Mesothelial cell of epicardium (in vitro differentiated cells): ENCODE measurements around the gene STPG1. TPM values are rescaled to one million over a fixed set of nuclear protein-coding genes. Genes with fewer than 3 reads are reported as not detected.

Experiments used
- DNase-seq, 2 experiments: peaks; one replicate each; pipeline ENCODE4 v3.0.0; 2021; ENCODE audit warnings: low spot score in 2 of 2; ENCODE audit not compliant: unreplicated experiment in 2 of 2
- H3K27ac Mint-ChIP-seq: 2 replicates; pipeline ENCODE4 v1.8.0; 2021; ENCODE audit warnings: mixed read lengths
- H3K27me3 Mint-ChIP-seq: 2 replicates; pipeline ENCODE4 v1.8.0; 2021; ENCODE audit warnings: low read depth, mixed read lengths
- H3K36me3 Mint-ChIP-seq: 2 replicates; pipeline ENCODE4 v1.8.0; 2021; ENCODE audit warnings: mixed read lengths
- H3K4me1 Mint-ChIP-seq: 2 replicates; pipeline ENCODE4 v1.8.0; 2021; ENCODE audit warnings: mixed read lengths
- H3K4me3 Mint-ChIP-seq: 2 replicates; pipeline ENCODE4 v1.8.0; 2021; ENCODE audit warnings: mild to moderate bottlenecking, moderate library complexity, mixed read lengths
- H3K9me3 Mint-ChIP-seq: 2 replicates; pipeline ENCODE4 v1.8.0; 2021; ENCODE audit warnings: mixed read lengths
- total RNA-seq: library from RNA; stranded (reverse); gene quantifications from 3 replicates; pipeline ENCODE4 v1.2.1, GENCODE V29; 2021
- TF ChIP-seq, protein P1 (sequence below): fragments of 200-600 bp; sonication (generic); IDR thresholded peaks from one replicate; pipeline ENCODE4 v1.5.0; 2021; ENCODE audit warnings: antibody characterized with exemption; ENCODE audit not compliant: unreplicated experiment

Gene STPG1
- total RNA-seq, 1 donor from 2014 or later, result 8.8 TPM

DNA sequence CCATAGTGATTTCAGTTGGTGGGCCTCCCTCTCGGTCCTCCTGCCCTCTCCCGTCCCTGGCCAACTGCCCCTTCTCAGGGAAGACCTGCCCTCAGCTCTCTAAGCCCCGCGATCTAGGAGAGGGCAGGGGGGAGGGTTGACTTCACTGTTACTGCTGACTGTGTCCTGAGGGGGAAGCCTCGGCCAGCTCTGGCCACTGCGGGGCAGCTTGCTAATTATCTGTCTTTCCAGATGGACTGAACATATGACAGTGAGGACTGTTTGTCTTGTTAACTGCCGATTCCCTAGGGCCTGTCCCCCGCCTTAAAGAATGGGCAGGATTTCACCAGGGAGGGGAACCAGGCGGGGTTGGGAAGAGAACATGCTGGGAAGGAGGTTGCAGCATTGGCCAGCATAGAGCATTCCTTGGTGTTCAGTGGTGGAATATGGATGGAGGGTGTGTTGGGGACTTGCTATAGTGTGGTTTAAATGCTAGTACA is 24.9 kb upstream of the STPG1 start:
- Mint-ChIP-seq H3K27ac (no peak overlapping the region), H3K9me3 (no peaks in the 10 kb centered on the region)
- DNase-seq, result no peak

DNA sequence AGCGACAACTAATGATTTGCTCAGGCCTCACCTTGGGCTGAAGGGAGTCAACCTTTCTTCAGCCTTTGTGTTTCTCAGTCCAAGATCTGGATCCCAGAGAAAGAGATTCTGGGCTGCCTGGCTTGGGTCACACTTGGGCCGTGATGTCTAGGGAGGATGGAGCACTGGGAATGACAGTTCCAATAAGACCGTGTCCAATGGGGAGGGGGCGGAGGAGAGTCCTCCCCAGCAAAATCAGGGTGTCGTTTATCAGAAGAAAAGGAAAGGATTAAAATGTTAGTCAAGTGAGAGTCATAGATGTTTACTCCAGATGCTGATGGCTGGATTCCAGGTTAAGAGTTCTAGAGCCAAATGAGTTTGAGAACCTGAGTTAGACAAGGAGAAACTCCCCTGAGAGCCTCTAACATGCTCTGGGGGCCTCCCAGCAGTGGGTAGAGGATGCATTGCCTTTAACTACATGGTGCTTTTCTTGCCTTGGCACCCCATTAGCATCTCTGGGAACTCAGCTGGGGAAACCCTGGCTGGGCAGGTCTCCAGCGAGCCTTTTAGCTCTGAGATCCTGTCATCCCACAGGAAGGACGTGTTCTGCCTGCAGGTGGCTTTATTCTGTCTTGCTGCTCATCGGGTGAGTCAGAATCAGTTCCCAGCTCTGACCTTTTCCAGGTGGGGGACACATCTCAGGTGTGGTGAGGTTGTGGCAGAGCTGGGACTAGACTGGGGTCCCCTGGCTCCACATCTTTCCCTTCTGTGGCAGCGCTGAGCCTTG is 24.2 kb upstream of the STPG1 start:
- no peak for DNase-seq
- H3K9me3 Mint-ChIP-seq, result no peaks in the 10 kb centered on the region
- no peak overlapping the region for H3K27ac Mint-ChIP-seq
- H3K36me3 Mint-ChIP-seq, result peaks cover 11% of the 10 kb centered on the region
- H3K4me1 Mint-ChIP-seq, result peaks cover 5% of the 10 kb centered on the region
- TF ChIP-seq, protein P1, sequence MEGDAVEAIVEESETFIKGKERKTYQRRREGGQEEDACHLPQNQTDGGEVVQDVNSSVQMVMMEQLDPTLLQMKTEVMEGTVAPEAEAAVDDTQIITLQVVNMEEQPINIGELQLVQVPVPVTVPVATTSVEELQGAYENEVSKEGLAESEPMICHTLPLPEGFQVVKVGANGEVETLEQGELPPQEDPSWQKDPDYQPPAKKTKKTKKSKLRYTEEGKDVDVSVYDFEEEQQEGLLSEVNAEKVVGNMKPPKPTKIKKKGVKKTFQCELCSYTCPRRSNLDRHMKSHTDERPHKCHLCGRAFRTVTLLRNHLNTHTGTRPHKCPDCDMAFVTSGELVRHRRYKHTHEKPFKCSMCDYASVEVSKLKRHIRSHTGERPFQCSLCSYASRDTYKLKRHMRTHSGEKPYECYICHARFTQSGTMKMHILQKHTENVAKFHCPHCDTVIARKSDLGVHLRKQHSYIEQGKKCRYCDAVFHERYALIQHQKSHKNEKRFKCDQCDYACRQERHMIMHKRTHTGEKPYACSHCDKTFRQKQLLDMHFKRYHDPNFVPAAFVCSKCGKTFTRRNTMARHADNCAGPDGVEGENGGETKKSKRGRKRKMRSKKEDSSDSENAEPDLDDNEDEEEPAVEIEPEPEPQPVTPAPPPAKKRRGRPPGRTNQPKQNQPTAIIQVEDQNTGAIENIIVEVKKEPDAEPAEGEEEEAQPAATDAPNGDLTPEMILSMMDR, result no peak
- no peak overlapping the region for H3K4me3 Mint-ChIP-seq
- H3K27me3 Mint-ChIP-seq, result no peaks in the 10 kb centered on the region

More for the DNA sequence above, 24.9 kb upstream of the STPG1 start:
- Mint-ChIP-seq H3K4me3 (no peak overlapping the region), H3K27me3 (no peaks in the 10 kb centered on the region), H3K4me1 (peaks cover 12% of the 10 kb centered on the region), H3K36me3 (peaks cover 9% of the 10 kb centered on the region)
- TF ChIP-seq, protein P1, result no peak

DNA sequence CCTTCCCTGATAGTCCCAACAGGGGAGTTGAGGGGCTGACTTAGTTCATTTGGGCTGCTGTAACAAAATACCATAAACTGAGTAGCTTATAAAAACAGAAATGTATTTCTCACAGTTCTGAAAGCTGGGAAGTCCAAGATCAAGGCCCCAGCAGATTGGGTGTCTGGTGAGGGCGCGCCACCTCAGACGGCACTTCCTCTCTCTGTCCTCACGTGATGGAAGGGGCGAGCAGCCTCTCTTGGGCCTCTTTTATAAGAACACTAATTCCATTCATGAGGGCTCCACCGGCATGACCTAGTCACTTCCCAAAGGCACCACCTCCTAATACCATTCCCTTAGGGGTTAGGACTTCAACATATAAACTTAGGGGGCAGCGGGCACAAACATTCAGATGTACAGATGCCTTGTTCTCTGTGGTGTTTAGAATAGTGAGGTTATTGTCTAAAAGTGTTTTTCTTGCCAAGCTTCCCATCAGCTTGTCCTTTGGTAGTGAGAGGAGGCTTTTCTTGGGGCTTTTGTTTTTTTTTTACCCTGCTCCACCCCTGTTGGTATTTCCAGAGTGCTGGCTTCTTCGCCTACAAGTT is 22.3 kb upstream of the STPG1 start:
- Mint-ChIP-seq H3K36me3 (peaks cover 11% of the 10 kb centered on the region), H3K27me3 (no peaks in the 10 kb centered on the region)
- TF ChIP-seq, protein P1, result no peak

DNA sequence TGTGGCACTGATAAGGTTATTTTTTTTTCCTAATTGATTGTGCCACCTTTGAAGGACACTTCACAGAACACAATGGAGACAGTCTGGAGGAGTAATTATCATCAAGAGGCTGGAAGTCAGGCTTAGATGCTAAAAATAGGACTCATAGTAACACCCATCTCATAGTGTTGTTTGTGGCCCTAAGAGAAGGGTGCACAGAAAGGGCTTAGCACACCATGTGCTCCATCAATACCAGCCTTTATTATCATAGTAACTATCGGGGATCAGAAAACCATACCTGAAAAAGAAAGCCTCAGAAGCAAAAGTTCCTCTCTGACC is 13.9 kb upstream of the STPG1 start:
- peaks cover 2% of the 10 kb centered on the region for H3K4me1 Mint-ChIP-seq
- TF ChIP-seq, protein P1, result no peak
- H3K4me3 Mint-ChIP-seq, result no peak overlapping the region
- H3K9me3 Mint-ChIP-seq, result no peaks in the 10 kb centered on the region
- DNase-seq, result no peak
- H3K36me3 Mint-ChIP-seq, result peaks cover 9% of the 10 kb centered on the region
- H3K27me3 Mint-ChIP-seq, result no peaks in the 10 kb centered on the region
- H3K27ac Mint-ChIP-seq, result peak overlapping the region; percentile 41

More for the DNA sequence above, 22.3 kb upstream of the STPG1 start:
- Mint-ChIP-seq H3K9me3 (no peaks in the 10 kb centered on the region), H3K27ac (no peak overlapping the region), H3K4me1 (peaks cover 5% of the 10 kb centered on the region), H3K4me3 (no peak overlapping the region)
- DNase-seq, result no peak

DNA sequence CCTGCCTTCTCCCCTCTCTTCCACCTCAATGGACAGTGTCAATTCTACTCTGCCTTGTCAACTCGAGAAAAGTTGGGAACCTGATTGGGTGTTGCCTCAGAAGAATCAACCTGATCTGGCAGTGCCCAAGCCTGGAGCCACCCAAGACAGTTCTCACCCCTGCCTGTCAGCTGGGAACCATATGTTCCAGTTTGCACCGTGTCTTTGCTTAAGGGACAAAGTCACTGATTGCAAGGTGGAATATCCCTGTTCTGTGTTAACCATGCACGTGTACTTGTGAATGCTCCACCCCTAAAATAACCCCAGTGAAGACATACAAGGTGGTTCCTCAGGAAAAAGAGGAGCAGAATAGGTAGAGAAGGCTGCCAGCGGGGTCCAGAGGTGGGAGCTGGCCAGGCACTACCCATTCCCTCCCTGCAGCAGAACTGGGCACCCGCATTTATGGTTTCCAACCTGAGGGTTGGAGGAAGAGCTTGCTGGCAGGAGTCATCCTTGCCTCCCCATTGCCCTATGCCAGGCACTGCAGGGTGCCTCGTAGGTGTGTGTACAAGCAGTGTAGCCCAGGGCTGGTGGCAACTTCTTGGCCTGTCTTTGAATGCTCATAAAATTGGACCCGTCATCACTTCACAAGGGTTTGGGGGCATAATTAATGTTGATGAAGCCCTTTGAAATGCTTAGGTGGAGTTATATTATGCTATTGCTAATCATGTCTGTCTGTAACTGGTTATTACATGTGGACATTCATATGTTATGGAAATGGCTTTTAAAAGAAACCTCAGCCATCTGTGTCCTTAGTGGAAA is 13.4 kb upstream of the STPG1 start:
- no peak overlapping the region for H3K27ac Mint-ChIP-seq
- H3K36me3 Mint-ChIP-seq, result peaks cover 13% of the 10 kb centered on the region
- H3K4me3 Mint-ChIP-seq, result no peak overlapping the region
- no peaks in the 10 kb centered on the region for H3K9me3 Mint-ChIP-seq
- H3K27me3 Mint-ChIP-seq, result no peaks in the 10 kb centered on the region
- TF ChIP-seq, protein P1, result no peak
- no peak for DNase-seq
- H3K4me1 Mint-ChIP-seq, result peaks cover 2% of the 10 kb centered on the region
